ENCODE data around the gene SLC41A3.
"Not testable (repeated sequence)": the region's sequence is repeated elsewhere in the genome, so short reads cannot be mapped to it uniquely, and the experiment has no call there.

SLC41A3 gene

DNA sequence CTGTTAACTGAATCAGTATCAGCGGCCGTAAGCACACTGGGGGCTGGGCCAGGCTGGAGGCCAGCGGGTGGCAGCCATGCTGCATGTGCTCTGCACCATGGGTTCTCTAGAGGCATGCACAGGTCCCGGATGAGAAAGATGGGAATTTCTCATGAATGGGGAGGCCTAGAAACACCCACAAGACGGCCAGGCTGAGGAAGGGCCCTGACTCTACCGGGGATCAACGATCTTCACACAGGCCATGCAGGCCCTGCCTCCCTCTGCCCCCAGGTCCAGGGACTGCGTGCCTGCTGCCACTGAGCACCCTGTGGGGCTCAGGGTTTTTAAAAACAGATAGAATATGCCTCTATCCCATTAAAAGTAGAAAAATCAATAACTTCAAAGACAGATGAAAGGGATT lies 32.7 kb downstream of the SLC41A3 start:
- no peak for DNase-seq

DNA sequence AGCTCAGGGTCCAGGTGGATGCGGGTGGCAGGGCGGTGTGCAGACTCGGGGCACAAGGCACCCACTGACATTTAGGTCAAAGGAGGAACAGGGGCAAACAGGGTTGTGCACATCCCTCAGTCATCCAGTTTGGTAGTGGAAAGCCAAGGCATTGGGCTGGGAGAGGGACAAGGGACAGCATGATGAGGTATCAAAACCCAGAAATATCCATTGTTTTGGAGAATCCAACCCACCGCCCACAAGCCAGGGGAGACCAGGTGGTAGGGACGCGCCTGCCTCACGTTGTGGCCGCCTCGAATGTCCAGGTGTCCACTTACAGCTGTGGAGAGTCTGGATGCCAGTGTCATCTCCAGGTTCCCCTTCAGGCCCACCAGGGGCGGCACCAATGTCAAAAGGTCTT lies 33.3 kb downstream of the SLC41A3 start:
- no peak for DNase-seq

DNA sequence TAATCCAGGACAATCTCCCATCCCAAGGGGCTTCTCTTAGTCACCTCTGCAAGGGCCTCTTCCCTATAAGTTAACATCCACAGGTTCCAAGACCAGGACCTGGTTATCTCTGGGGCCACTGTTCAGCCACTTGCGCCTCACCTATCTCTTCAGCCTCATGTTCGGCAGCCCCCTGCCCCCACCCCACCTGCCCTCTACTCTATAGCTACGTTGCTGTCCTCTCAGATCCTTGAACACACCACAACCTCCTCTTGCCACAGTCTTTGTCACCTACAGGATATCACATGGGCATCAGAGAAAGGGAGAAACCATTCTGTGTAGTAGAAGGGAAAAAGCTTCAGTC lies 33.9 kb downstream of the SLC41A3 start:
- DNase-seq = no peak

DNA sequence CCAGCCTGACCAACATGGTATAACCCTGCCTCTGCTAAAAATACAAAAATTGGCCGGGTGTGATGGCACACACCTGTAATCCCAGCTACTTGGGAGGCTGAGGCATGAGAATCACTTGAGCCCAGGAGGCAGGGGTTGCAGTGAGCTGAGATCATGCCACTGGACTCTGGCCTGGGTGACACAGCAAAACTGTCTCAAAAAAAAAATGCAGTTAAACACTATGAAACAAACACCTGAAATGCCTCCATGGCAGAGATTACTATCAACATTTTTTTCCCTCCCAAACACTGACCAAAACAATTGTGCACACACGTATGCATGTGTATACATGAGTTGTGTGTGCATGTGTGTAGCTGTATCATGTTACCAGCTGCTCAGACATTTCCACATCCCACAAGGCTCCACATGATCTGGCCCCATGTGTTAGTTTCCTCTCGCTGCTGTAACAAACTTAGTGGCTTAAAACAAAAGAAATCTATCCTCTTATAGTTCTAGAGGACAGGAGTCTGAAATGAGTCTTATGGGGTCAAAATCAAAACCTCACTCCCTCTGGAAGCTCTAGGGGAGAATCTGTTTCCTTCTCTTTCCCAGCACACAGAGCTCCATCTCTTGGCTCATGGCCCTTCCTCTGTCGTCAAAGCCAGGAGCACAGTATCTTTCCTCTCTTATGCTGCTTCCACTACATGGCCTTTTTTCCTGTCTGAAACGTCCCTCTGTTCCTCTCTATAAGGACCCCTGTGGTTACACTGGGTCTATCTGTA lies 34.5 kb downstream of the SLC41A3 start:
- DNase-seq = no peak

DNA sequence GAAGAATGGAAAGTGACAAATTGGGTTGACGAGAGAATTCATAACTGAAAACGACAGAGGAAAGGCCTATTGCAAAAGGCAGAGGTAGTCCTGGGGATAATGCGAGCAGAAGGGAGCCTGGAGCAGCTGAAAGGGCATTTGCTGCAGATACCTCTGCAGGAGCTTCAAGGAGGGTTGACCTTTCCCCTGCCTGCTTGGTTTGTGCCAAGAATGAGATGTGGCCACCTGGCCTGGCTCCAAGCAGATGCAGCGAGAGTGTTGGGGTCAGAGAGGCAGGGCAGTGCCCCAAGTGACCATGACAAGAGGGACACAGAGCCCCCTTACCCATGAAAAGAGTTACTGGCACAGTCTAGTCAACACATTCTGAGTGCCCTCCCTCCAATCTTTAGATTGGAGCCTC lies 43.5 kb downstream of the SLC41A3 start:
- DNase-seq = no peak

DNA sequence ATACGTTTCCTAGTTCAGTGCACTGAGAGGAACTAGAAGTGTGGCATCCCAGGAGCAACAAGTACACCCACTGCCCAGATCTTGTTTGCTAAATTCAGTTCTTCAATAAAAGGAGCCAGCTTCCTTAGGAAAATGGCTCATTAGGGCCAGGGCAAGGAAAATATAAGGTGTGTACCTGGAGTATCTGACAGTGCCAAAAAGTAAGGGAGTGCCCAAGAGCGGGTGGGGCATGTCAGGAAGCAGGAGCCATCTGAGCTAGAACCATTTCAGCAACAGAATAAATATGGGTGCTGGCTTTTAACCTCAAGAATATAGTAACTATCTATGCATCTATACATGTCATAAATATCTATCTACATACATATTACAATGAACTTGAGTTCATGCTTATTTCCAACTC lies 44.1 kb downstream of the SLC41A3 start:
- DNase-seq = no peak

DNA sequence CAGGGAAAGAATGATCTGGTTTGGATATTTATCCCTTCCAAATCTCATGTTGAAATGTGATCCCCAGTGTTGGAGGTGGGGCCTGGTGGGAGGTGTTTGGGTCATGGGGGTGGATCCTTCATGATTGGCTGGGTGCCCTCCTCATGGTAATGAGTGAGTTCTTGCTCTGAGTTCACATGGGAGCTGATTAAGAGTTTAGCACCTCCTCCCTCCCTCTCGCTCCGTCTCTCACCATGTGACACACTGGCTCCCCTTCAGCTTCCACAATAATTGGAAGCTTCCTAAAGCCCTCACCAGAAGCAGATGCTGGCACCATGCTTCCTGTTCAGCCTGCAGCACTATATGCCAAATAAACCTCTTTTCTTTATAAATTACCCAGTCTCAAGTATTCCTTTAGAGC lies 45.1 kb downstream of the SLC41A3 start:
- DNase-seq = not testable (repeated sequence)

DNA sequence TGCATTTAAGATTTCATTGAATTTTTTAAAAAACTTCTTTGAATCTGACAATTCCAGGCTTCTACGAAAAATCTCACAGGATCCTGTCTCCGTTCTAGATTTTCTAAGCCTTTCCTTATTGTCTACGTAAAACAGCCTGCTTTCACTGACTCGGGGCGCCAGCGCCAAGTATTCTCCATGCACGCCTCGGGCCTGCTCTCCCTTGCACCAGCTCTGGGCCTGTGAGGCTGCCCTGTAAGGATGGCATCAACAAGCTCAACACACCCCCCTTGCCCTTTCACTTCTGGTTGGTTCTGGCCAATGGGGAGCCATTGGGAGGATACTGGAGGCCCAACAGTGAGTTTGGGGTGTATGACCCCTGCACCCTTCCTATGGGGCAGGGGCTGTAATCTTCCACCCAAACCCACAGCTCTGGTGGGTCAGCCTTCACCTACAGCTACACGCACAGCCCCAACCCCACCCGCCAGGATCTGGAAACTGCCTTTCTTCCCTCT lies 47.8 kb downstream of the SLC41A3 start:
- DNase-seq = no peak

DNA sequence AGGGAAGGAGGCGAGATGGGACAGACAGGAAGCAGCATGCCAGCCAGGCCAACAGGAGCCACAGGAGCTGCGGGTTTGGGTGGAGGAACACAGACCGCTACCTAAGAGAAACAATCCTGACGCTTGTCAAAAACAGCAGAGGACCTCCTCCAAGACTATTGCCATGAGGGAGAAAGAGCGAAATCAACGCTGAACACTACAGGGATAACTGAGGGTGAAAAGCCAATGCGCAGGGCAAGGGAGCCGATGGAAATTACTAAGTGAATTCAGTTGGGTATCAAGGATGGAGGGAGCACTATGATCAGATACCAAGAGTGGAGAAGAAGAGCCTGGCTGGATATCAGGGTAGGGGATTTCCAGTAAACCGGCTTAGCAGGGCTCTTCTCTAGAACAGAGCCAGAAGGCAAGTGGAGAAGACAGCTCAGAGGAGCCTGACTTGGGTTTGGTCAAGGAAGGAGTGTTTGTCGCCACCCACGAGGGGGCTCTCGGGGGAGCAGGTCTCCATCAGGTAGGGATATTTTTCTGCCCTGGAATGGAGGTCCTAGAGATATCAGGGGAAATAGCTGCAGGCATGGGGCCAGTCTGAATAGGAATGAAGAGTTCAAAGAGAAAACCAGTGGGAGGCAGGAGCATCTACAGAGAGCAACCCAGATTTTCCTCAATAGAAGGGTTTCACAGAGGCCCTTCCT lies 48.4 kb downstream of the SLC41A3 start:
- no peak for DNase-seq

DNA sequence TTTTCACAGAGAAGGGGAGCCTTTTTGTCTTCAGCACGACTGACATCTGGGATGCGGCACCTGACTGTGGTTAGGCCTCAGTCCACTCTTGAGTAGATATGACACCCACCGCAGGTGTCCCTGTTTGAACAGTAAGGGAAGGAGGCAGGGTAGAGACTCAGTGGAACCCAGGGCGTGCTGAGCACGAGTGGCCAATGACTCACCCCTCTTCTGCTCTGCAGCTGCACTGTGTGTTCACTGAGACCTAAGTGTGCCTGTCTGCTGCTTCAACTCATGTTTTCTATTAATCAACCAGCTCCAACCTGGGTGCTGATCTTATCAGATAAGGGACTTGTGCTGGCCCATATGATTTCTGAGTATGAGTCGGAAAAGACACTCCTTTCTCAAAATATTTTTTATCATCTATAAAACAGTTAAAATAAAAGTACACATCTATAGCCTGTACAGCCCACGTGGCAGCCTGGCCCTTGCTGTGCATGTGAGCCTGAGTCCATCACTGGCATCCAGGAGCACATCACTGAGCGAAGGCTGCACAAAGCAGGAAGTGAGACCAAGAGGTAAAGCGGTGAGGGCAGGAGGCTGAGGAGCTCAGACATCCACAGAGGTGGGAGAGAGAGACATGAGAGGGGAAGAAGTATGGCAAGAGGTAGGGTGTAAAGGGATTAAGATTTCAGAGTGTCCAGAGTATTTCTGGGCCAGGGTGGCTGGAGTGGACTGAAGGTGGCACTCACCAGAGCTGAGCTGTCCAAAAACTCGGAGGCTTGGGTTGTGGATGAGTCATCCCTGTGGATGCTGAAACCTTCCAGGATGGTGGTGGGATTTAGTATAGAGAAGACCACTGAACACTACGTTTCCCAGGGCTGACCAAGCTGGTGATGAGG lies 49.2 kb downstream of the SLC41A3 start:
- no peak for DNase-seq

DNA sequence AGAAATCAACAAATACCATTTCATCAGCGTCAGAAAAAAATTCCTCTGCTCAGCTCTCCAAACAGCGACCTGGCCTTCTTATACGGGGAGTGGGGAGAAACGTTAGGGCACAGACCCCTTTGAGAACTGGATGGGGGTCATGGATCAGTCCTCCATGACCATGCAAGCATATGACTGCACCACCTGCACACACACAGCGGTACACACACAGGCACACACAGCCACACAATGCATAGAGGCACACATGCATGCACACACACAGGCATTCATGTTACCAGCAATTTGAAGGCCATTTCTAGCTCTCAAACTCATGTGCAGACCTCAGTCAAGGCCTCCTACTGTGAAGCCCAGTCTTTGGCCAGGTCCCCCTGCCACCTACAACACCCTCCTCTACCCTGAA lies 50.2 kb downstream of the SLC41A3 start:
- no peak for DNase-seq

DNA sequence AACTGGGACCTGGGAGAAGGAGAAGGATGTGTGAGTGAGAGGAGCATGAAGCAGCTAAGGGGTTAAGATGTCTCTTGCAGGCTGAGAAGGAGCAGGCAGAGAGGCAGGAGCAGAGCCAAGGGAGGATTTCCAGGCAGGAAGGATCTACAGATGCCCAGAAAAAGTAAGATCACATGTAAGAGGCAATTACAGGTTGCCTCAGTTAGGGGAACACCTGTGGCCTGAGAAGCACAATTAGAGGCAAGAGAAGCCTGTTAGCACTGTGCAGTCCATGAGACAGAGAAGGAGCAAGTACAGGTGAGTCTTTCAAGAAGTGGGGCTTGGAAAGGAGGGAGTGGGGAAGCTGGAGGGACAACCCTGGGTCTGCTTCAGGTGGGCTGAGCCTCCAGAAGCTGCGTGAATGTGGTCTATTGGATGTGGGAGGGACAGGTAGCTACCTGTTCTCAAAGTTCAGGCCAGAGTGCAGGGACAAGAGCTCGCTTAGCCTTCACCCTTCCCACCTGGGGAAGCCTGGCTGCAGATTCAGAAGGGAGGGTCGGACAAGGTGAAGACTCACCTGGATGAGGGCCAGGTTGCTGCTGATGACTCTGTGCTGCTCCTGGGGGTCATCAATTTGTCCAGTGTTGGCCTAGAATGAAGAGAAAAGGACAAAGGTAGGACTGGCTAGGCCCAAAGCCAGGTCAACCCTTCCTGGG lies 50.7 kb downstream of the SLC41A3 start:
- no peak for DNase-seq

DNA sequence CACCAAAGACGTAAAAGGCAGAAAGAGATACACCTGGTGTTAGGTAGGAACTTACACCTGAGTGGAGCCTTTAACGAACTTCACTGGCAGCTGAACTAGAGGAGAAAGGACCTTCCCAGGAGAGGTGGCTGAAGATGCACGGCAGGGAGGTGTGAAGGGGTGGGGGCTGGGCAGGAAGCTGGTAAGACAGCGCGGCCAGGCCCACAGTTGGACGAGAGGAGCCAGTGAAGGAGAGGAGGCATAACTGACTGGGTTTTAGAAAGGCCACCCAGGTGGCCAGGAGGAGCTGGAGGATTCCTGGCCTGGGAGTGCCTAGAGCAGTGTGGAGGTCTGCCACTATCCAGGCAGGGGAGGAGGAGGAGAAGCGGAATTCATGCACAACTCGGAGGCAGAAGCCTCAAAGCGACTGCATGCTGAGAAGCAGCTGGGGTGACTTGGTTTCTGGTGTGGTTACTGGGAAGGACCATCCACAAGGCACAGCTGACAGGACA lies 51.9 kb downstream of the SLC41A3 start:
- no peak for DNase-seq

DNA sequence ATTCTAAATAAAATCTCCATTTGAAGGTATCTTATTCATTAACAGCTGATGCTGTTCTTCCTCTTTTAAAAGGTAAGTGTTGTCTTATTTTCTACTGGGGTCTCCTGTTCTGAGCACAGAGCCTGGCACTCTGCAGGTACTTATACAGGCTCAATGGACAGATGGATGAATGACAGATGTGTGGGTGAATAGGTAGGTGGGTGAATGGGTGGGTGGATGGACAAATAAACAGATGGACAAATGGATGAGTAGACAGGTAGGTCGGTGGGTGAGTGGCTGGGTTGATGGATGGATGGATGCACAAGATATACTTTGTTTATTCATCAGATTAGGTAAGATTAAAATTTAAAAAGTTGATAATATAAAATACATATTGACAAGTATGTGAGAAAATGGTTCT lies 53.5 kb downstream of the SLC41A3 start:
- DNase-seq = no peak

DNA sequence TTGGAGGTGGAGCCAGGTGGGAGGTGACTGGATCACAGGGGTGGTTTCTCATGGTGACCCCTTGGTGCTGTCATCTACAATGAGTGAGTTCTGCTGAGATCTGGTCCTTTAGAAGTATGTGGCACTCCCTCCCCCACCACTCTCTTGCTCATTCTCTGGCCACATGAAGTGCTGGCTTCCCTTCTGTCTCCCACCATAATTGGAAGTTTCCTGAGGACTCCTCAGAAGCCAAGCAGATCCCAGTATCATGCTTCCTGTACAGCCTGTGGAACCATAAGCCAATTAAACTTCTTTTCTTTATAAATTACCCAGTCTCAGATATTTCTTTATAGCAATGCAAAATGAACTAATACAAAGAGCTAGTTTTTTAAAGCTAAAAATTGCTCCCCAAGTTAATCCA lies 54.7 kb downstream of the SLC41A3 start:
- no peak for DNase-seq

DNA sequence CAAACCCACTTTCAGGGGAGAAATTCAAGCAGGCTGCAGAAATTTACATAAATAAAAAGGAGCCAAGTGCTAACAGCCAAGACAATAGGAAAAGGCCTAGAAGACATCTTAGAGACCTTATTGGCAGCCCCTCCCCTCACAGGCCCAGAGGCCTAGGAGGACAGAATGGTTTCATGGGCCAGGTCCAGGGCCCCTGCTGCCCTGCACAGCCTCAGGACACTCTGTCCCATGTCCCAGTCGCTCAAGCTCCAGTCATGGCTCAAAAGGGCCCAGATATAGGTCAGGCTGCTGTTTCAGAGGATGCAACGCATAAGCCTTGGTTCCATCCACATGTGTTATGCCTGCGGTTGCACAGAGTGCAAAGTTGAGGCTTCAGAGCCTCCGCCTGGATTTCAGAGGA lies 55.8 kb downstream of the SLC41A3 start:
- no peak for DNase-seq

DNA sequence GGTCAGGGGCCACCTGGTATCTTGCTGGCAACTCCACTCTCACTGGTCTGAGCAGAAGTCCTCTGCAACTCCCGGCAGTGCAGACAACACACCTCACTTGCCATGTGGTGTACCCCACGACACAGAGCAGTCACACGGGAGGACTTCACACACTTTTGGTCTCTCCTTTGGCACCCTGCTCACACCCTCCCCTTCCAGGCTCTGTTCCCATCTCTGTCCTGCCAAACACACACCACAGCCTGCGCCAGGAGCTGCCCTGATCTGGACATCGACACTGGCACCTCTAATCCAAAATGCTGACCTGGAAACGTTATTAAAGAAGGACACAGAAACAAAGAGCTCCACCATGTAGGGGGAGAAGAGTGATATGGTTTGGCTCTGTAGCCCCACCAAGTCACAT lies 57.2 kb downstream of the SLC41A3 start:
- no peak for DNase-seq

DNA sequence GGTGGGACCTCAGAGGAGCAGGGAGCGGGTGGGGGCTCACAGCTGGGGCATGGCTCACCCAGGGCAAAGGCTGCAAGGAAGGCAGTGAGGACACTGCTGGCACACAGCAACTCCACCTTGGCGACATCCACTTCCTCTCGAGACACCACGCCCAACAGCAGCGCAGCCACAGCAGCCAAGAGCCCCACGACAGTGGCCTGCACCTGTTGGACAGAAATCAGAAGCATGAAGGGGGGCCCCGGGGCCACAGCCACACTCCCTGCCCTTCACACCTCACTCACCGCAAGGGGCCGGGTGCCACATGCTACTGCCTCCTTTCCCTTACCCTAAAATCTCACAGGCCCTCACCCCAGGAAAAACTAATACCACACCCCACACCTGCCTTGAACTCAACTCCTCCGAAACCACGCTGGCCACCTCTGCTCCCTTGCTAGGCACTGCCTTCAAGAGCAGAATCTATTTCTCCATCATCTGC lies 57.6 kb downstream of the SLC41A3 start:
- no peak for DNase-seq

DNA sequence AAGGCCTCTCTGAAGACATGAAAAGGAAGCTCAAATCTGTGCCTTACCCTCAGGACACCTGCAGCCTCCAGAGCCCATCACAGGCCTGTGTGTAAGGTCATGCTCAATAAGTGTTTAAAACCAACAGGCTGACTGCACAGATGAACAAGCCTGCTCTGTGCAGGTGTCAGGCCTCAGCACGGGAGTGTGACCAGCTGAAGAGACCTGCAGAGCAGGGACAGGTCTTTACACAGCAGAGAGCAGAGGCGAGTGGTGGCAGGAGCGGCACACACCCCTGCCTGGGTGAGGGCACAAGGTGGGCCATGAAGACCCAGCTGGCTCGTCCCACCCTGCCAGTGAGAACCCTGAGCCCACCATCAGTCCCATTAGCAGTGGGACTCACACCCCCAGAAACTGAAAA lies 58.1 kb downstream of the SLC41A3 start:
- no peak for DNase-seq

DNA sequence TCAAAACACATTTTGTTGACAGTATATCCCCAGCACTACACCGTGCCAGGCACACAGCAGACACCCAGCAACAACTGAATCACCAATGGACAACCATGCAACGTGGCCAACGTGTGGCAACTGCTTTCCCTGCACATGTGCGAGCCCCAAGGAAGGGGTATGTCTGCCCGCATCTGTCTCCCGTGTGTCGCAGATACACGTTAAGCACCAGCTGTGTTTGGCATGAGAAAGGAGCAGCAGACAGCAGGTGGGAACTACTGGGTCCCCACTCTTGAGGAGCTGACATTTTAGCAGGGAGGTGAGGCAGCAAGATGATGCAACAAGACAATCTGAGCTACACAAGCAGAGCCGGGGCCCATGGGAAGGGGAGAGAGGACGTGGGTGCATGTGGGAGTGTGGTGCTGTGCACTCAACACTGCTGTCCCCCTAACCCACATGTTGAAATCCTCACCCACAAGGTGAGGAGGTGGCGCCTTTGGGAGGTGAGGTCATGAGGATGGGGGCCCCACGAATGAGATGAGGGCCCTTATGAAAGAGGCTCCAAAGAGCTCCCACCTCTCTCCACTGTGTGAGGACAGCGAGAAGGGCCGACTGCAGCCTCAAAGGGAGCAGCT lies 58.7 kb downstream of the SLC41A3 start:
- DNase-seq = no peak

DNA sequence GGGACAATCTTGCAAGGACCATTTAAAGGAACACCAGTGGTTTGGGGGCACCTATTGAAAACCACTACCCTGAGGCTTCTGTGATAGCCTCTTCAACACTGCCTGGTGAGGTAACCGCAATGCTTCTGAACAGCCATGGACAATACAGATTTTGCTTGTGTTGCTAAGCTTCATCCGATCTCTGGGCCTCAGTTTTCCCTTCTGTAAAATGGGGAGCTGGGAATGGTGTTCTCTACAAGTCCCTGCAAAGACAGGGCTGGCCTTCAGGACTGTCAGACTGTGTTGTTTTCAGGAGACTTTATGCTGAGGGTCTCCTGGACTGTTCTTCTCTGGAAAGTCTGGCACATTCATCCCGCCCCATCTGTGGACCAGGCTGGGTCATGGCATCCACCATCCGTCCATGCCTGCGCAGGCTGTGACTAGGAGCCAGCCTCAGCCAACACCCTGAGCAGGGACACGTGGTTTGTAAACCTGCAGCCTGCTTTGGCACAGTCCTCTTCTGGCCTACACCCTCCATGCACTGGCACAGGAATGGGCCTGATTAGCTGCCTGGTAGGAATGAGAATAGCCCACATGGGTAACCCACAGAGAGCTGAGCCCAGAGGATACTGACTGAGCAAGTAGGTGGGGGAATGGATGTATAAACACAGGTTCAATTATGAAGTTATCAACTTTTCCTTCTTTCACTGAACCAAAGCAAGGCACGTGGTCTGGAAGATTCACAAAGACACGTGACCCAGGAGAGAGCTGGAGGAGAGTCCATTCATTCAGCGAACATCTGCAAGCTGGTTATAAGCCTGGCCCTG lies 59.7 kb downstream of the SLC41A3 start:
- DNase-seq = no peak
